Peyer's patch (tissue), 4 donors: ENCODE measurements around the gene PPP1R13L. TPM values are rescaled to one million over a fixed set of nuclear protein-coding genes. Genes with fewer than 3 reads are reported as not detected.

Experiments used
- DNase-seq, 3 donors: peaks; one replicate each; pipeline ENCODE4 v3.0.0-alpha.2; 2017 to 2019
- H3K27ac ChIP-seq, 4 donors: fragments of 200-600 bp; sonication (generic); one replicate each; pipeline ENCODE4 v1.5.1; 2016 to 2019
- H3K27me3 ChIP-seq, 2 donors: fragments of 200-600 bp; sonication (generic); one replicate each; pipeline ENCODE4 v1.5.1; 2019
- H3K36me3 ChIP-seq, 3 donors: fragments of 200-600 bp; sonication (generic); one replicate each; pipeline ENCODE4 v1.5.1; 2016 to 2019
- H3K4me1 ChIP-seq, 4 donors: fragments of 200-600 bp; sonication (generic); one replicate each; pipeline ENCODE4 v1.5.1; 2016 to 2019
- H3K4me3 ChIP-seq, 4 donors: fragments of 200-600 bp; sonication (generic); 1 replicate in 3 of 4; 2 replicates in 1 of 4; pipeline ENCODE4 v1.5.1; 2016 to 2019; ENCODE audit warnings: mild to moderate bottlenecking in 1 of 4
- H3K9me3 ChIP-seq, 4 donors: fragments of 200-600 bp; sonication (generic); one replicate each; pipeline ENCODE4 v1.5.1; 2016 to 2019; ENCODE audit warnings: mild to moderate bottlenecking in 1 of 4
- CTCF ChIP-seq, 6 experiments: fragments of 450-650 bp in 4 of 6; fragments of 200-600 bp in 2 of 6; sonication (generic) in 1 of 6; IDR thresholded peaks; one replicate each; pipeline ENCODE4 v1.5.1; 2017 to 2019; ENCODE audit warnings: antibody characterized with exemption in 6 of 6, mild to moderate bottlenecking in 3 of 6, moderate library complexity in 1 of 6
- POLR2A ChIP-seq, 2 donors: fragments of 450-650 bp; IDR thresholded peaks; one replicate each; pipeline ENCODE4 v1.5.1; 2017; ENCODE audit warnings: antibody characterized with exemption in 2 of 2, mild to moderate bottlenecking in 2 of 2, moderate library complexity in 2 of 2
- total RNA-seq, 4 donors: library from RNA; depleted of rRNA; stranded (reverse); fragments of >200 nt; gene quantifications; one replicate each; pipeline ENCODE4 v1.1.0, GENCODE V29; 2016

PPP1R13L gene
- total RNA-seq, 4 donors from 2014 or later, result 16.5 to 53.9 (median 36.2) TPM

- H3K4me1 ChIP-seq, result peaks cover 0 to 42% (median 9%) of the 10 kb centered on the region in 4 donors
- no peaks in the 10 kb centered on the region for H3K27me3 ChIP-seq
- H3K36me3 ChIP-seq, result no peaks in the 10 kb centered on the region
- no peaks in the 10 kb centered on the region for H3K9me3 ChIP-seq
- TF ChIP-seq CTCF (IDR thresholded peaks at IDR 0.05), result peak in 5 of 6 experiments; percentile 10 to 62 (median 50)
- peak in 1 of 2 donors; percentile 33 for TF ChIP-seq POLR2A (IDR thresholded peaks at IDR 0.05)
- peak overlapping the region; percentile 67 to 75 (median 70) for H3K4me3 ChIP-seq
- DNase-seq, result peak; percentile 50 to 84 (median 77)
- H3K27ac ChIP-seq, result peak overlapping the region in 3 of 4 donors; percentile 90 to 92 (median 91)
These were observed 900 bp downstream of the PPP1R13L start for GRCh38 chr19:45403781-45404556.

- no peaks in the 10 kb centered on the region for H3K27me3 ChIP-seq
- H3K36me3 ChIP-seq, result no peaks in the 10 kb centered on the region
- no peaks in the 10 kb centered on the region for H3K9me3 ChIP-seq
- no peak for TF ChIP-seq POLR2A (IDR thresholded peaks at IDR 0.05)
- no peak for TF ChIP-seq CTCF (IDR thresholded peaks at IDR 0.05)
- peaks cover 0 to 48% (median 9%) of the 10 kb centered on the region in 4 donors for H3K4me1 ChIP-seq
- no peak overlapping the region for H3K4me3 ChIP-seq
- DNase-seq, result no peak
- peak overlapping the region in 1 of 4 donors; percentile 16 for H3K27ac ChIP-seq
These were observed 1.6 kb downstream of the PPP1R13L start for GRCh38 chr19:45403272-45403671.

GRCh38 chr19:45402298-45403061 is 2.4 kb downstream of the PPP1R13L start:
- no peaks in the 10 kb centered on the region for H3K36me3 ChIP-seq
- peak overlapping the region in 2 of 4 donors; percentile 22 for H3K4me3 ChIP-seq
- peak; percentile 20 to 82 (median 77) for DNase-seq
- H3K9me3 ChIP-seq, result no peaks in the 10 kb centered on the region
- peak overlapping the region in 2 of 4 donors; percentile 16 to 55 for H3K27ac ChIP-seq
- no peaks in the 10 kb centered on the region for H3K27me3 ChIP-seq
- H3K4me1 ChIP-seq, result peaks cover 0 to 48% (median 9%) of the 10 kb centered on the region in 4 donors
- TF ChIP-seq POLR2A (IDR thresholded peaks at IDR 0.05), result no peak
- peak in 4 of 6 experiments; percentile 32 to 53 (median 48) for TF ChIP-seq CTCF (IDR thresholded peaks at IDR 0.05)

GRCh38 chr19:45401815-45402214 is 3.1 kb downstream of the PPP1R13L start:
- no peak for DNase-seq
- H3K9me3 ChIP-seq, result no peaks in the 10 kb centered on the region
- H3K27ac ChIP-seq, result no peak overlapping the region
- H3K4me1 ChIP-seq, result peaks cover 0 to 42% (median 7%) of the 10 kb centered on the region in 4 donors
- no peak overlapping the region for H3K4me3 ChIP-seq
- no peaks in the 10 kb centered on the region for H3K27me3 ChIP-seq
- H3K36me3 ChIP-seq, result peaks cover 0 to 3% (median 0%) of the 10 kb centered on the region in 3 donors
- no peak for TF ChIP-seq CTCF (IDR thresholded peaks at IDR 0.05)
- TF ChIP-seq POLR2A (IDR thresholded peaks at IDR 0.05), result no peak

GRCh38 chr19:45400192-45400591 is 4.7 kb downstream of the PPP1R13L start:
- H3K4me1 ChIP-seq, result peaks cover 0 to 41% (median 7%) of the 10 kb centered on the region in 4 donors
- H3K4me3 ChIP-seq, result no peak overlapping the region
- no peak for DNase-seq
- H3K27ac ChIP-seq, result no peak overlapping the region
- TF ChIP-seq CTCF (IDR thresholded peaks at IDR 0.05), result no peak
- no peak for TF ChIP-seq POLR2A (IDR thresholded peaks at IDR 0.05)
- H3K27me3 ChIP-seq, result no peaks in the 10 kb centered on the region
- H3K9me3 ChIP-seq, result no peaks in the 10 kb centered on the region
- peaks cover 0 to 11% (median 0%) of the 10 kb centered on the region in 3 donors for H3K36me3 ChIP-seq
